GM18951 (cell line): ENCODE data around the gene CDH13.

ENCODE experiments used
- POLR2A ChIP-seq: IDR thresholded peaks from 4 replicates; pipeline ENCODE4 v1.6.1; 2011; ENCODE audit warnings: mild to moderate bottlenecking; ENCODE audit not compliant: insufficient read length, insufficient read depth; ENCODE audit errors: extremely low read depth
- in situ Hi-C: fragments of 300-500 bp; cut with MboI; formaldehyde crosslinking; loops from one replicate; pipeline ENCODE4 v1.12.0; 2022; ENCODE audit warnings: low sequenced_read_pairs, mixed read lengths, inconsistent platforms; ENCODE audit not compliant: unreplicated experiment

The CDH13 gene

DNA sequence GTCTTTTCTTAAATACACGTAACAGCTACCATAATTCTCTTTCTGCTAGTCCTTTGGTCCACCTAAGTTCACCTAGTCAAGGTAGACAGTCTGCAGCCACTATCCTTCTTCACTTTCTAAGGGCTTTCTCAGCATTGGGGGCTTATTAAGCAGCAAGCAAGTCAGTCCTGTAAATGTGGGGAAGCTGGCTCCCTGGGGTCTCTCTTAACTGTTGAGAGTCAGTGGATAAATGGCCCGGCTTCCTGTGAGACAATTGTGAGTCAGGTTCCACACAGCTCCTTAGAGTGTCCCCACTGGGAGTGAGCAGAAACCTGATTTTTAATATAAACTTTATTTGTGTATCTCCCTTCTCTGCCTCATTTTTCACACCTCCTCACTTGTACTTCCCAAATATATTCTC is 132.1 kb downstream of the CDH13 start:
- in situ Hi-C loops = no loop called here
- TF ChIP-seq POLR2A = no peak

GRCh38 chr16:82761236-82761635 is 134.5 kb downstream of the CDH13 start:
- in situ Hi-C loops = no loop called here
- TF ChIP-seq POLR2A = no peak

- TF ChIP-seq POLR2A = no peak
- in situ Hi-C loops = no loop called here
These were observed 135.1 kb downstream of the CDH13 start for GRCh38 chr16:82761858-82762257.

DNA sequence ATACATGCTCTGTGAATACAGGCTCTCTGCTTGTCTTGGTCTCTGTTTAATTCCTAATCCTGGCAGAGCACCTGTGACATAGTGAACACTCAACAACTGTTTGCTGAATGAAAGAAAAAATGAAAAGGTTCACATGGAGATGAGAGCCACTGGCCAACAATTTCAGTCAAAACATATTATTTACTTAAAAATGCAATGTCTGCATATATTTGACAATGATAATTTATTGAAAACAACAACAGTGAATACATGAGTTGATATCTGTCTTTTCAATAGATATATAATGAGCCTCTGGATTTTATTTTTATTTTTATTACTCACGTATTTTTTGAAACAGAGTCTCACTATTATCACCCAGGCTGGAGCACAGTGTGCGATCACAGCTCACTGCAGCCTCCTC is 136.6 kb downstream of the CDH13 start:
- in situ Hi-C loops = no loop called here
- no peak for TF ChIP-seq POLR2A

GRCh38 chr16:82767198-82767597 is 140.4 kb downstream of the CDH13 start:
- no peak for TF ChIP-seq POLR2A
- in situ Hi-C loops = no loop called here

- TF ChIP-seq POLR2A = no peak
- in situ Hi-C loops = no loop called here
These were observed 141.0 kb downstream of the CDH13 start for GRCh38 chr16:82767808-82768207.

DNA sequence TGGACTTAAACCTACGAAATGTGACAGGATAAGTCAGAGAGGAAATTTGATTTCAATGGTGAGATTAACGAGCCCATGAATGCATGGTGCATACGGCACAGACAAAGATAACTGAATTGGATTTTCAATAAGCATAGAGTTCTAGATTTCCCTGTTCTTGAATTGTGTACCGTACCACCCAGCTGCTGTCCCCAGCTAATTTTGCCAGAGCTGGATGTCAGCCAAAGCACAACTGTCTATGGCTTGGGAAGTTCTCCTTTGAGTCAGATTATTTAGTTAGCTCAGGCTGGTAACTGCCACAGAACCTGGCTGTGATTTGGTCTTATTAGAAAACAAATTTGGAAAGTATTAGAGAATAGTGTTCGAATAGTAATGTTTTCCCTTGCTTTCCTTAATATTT is 143.1 kb downstream of the CDH13 start:
- in situ Hi-C loops = no loop called here
- TF ChIP-seq POLR2A = no peak

- TF ChIP-seq POLR2A = no peak
- in situ Hi-C loops = no loop called here
These were observed 145.4 kb downstream of the CDH13 start for GRCh38 chr16:82772215-82772614.

GRCh38 chr16:82773018-82773417 is 146.2 kb downstream of the CDH13 start:
- no peak for TF ChIP-seq POLR2A
- in situ Hi-C loops = no loop called here

DNA sequence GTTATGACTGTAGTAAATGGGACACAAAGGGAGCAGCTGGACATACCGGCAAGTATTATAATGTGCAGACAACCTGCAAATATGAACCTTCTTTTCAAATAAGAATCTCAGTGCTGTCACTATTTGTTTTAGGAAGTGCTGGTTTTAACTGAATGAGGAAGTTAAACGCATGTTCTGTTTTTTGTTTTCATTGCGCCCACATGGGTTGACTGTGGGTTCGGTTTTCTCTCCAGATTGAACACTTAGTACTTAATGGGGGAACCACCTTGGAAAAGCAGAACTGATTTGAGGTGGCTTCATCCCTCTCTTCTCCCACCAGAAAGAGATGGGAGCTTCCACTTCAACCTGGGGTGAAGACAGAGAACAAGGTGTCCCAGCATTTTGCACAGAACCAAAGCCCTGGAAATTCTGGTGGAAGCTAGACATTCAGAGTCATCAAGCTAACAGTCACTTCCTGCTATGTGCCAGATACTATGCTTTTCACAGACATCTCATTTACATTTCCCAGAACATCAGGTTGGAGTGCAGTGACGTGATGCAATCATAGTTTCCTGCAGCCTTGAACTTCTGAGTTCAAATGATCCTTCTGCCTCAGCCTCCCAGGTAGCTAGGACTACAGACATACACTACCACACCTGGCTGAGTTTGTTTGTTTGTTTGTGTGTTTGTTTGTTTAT is 149.8 kb downstream of the CDH13 start:
- in situ Hi-C loops = no loop called here
- TF ChIP-seq POLR2A = no peak

GRCh38 chr16:82782715-82783251 is 156.0 kb downstream of the CDH13 start:
- in situ Hi-C loops = no loop called here
- no peak for TF ChIP-seq POLR2A

DNA sequence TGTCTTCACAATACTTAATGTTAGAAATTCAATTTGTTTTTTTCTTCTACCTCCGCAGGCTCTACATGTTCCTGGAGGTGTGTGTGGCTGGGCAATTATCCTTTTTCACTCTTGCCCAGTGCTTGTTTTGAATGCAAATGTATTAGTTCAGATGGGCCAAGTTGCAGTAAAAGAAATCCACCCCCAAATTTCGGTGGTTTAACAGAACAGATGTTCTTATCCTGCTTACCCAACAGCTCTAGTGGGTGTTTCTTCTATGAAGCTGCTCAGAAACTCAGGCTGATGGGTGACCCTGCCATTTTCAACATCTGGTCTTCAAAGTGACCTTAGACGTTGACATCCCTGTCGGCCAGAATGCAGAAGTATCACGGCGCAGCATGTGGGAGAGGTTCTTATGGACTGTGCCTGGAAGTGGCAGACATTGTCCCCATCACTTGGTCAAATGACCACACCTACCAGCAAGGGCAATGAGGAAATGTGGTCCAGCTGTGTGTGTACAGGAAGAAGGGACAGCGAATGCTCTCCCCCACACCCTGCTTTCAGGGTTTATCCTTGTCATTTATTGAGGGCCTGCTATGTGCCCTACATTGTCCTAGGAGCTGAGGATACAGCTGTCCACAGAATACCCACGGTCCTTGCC is 157.3 kb downstream of the CDH13 start:
- in situ Hi-C loops = no loop called here
- no peak for TF ChIP-seq POLR2A

GRCh38 chr16:82784573-82784968 is 157.8 kb downstream of the CDH13 start:
- in situ Hi-C loops = no loop called here
- TF ChIP-seq POLR2A = no peak

GRCh38 chr16:82788225-82788624 is 161.5 kb downstream of the CDH13 start:
- in situ Hi-C loops = no loop called here
- no peak for TF ChIP-seq POLR2A
